Measurements from ENCODE around the gene PES1.
"Not testable (repeated sequence)": the region's sequence is repeated elsewhere in the genome, so short reads cannot be mapped to it uniquely, and the experiment has no call there.

Gene PES1

GRCh38 chr22:30551813-30552212 is 39.9 kb downstream of the PES1 start:
- DNase-seq, result not testable (repeated sequence)

- DNase-seq, result no peak
Measured at GRCh38 chr22:30547188-30547587, 44.5 kb downstream of the PES1 start.

GRCh38 chr22:30546616-30547015 is 45.1 kb downstream of the PES1 start, which contains the start of gene SEC14L6:
TSS of gene SEC14L6 (minus strand) at chr22:30546741. CDS start at chr22:30546682, 59 bp downstream.
- no peak for DNase-seq

- DNase-seq, result no peak
Measured at GRCh38 chr22:30542811-30543188, 48.9 kb downstream of the PES1 start.

- DNase-seq, result no peak
Measured at GRCh38 chr22:30541961-30542810, 49.5 kb downstream of the PES1 start.

GRCh38 chr22:30541511-30541910 is 50.2 kb downstream of the PES1 start:
- DNase-seq, result not testable (repeated sequence)

- DNase-seq, result no peak
Measured at GRCh38 chr22:30539368-30539767, 52.3 kb downstream of the PES1 start.

GRCh38 chr22:30538280-30538679 is 53.4 kb downstream of the PES1 start:
- peak; percentile 52 for DNase-seq

- no peak for DNase-seq
Measured at GRCh38 chr22:30537083-30537731, 54.5 kb downstream of the PES1 start.

- DNase-seq, result no peak
Measured at GRCh38 chr22:30535182-30535581, 56.5 kb downstream of the PES1 start.

GRCh38 chr22:30531651-30532608 is 59.8 kb downstream of the PES1 start:
- DNase-seq, result no peak

- DNase-seq, result no peak
Measured at GRCh38 chr22:30526656-30527055, 65.1 kb downstream of the PES1 start.

Data from fibroblast of skin of back (primary cell).